Umbilical cord (tissue), 2 donors: ENCODE results near the gene MAPK11. TPM values are rescaled to one million over a fixed set of nuclear protein-coding genes. Genes with fewer than 3 reads are reported as not detected.
"Not testable (repeated sequence)": the region's sequence is repeated elsewhere in the genome, so short reads cannot be mapped to it uniquely, and the experiment has no call there.

Experiments used
- DNase-seq: peaks from one replicate; pipeline ENCODE4 v3.0.0-alpha.2; 2015; ENCODE audit warnings: low spot score
- total RNA-seq: library from RNA; depleted of rRNA; stranded (reverse); fragments of >200 nt; gene quantifications from one replicate; pipeline ENCODE4 v1.2.3, GENCODE V29; 2014; ENCODE audit warnings: low replicate concordance; ENCODE audit not compliant: insufficient read depth

Gene MAPK11
- total RNA-seq, 1 donor from 2014 or later: 4.3 TPM

DNA sequence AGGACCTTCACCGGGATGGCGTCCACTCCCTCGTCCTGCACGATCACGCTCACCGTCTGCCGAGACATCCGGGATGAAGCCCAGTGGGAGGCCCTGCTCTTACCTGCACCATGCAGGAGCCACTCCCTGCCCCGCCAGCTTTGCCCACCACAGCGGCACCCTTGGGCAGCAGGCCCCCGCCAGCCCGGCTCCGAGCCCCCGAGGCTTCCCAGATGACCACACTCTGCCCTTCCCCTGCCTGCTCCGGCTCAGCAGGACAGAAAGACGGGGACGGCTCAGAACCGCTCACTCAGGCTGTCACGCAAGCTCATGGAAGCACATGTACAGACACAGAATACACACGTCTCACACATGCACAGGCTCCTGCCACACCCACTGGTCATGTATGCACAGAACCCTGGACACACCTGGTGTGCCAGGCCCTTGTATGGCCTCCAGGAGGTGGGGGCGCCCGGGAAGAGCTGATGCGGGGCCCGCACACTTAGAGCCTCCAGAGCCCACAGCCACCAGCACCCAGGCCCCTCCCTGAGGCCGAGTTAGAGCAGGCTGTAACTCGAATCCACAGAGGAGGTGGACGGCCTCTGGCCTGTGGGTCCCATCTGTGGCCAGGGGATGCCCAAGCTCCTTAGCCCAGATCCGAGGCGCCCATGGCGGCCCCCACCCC is 8.9 kb upstream of the MAPK11 start:
- DNase-seq: no peak

GRCh38 chr22:50278461-50278860 is 8.3 kb upstream of the MAPK11 start:
- DNase-seq: no peak

DNA sequence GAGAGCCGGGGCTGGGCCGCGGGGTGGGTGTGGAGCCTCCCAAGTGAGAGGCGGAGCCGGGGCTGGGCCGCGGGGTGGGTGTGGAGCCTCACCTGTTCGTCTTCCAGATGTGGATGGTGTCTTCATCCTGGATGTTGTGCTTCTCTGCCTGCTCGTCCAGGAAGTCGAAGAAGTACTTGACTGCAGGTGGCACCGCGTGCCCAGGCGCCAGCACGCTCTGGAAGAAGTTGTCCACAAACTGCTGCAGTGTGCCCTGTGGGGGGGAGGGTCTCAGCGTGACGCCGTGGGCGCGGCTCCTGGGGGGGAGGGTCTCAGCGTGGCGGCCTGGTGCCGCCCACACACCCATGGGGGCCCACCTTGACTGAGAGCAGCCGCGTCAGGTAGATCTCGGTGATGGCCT is 7.6 kb upstream of the MAPK11 start:
- DNase-seq: no peak

DNA sequence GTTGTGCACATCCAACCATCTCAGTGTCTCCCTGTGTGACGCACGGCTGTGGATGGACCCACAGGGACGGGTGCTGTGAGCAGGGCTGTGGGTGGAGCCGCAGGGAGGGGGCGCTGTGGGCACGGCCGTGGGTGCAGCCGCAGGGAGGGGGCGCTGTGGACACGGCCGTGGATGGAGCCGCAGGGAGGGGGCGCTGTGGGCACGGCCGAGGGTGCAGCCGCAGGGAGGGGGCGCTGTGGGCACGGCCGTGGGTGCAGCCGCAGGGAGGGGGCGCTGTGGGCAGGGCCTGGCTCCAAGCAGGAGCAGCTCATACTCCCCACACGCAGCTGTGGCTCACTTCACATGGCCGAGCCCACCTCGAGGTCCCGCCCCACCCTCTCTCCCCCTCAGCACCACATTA is 6.0 kb upstream of the MAPK11 start:
- no peak for DNase-seq

GRCh38 chr22:50275181-50276055 is 5.2 kb upstream of the MAPK11 start:
- DNase-seq: no peak

DNA sequence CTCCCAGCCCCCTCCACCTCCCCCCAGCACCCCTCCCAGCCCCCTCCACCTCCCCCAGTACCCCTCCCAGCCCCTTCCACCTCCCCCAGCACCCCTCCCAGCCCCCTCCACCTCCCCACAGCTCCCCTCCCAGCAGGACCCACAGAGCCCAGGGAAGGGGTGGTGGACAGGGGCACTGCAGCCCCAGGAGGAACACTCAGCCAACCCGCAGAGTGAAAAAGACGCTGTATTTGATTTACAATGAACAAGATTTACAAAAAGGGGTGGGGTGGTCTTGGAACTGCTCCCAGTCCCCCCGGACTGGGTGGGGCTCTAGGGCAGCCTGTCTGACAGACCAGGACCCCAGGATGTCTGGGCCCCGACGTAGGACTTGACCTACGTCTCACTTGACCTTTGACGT is 4.6 kb upstream of the MAPK11 start:
- DNase-seq: no peak

DNA sequence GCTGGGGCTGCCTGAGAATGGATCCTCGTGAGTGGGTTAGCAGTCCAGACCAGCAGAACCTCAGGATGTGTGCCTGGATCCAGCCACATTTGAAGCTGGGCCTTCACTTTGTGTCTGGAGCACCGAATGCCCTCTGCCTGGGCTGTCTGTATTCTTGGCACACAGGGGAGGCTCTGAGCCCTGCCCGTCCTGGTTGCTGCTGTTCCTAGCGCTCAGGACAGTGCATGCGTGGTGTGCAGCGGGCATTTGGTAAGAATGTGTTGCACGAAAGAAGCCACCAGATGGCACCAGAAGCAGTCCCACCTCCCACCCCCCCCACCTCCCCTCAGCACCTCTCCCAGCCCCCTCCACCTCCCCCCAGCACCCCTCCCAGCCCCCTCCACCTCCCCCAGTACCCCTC is 4.1 kb upstream of the MAPK11 start:
- no peak for DNase-seq

- DNase-seq: not testable (repeated sequence)
These were observed 3.6 kb upstream of the MAPK11 start for GRCh38 chr22:50273781-50274180.

- not testable (repeated sequence) for DNase-seq
These were observed 3.2 kb upstream of the MAPK11 start for GRCh38 chr22:50273352-50273751.

- DNase-seq: no peak
These were observed 2.0 kb upstream of the MAPK11 start for GRCh38 chr22:50272044-50272802.

- peak; percentile 73 for DNase-seq
These were observed 1.4 kb upstream of the MAPK11 start for GRCh38 chr22:50271519-50271970.

DNA sequence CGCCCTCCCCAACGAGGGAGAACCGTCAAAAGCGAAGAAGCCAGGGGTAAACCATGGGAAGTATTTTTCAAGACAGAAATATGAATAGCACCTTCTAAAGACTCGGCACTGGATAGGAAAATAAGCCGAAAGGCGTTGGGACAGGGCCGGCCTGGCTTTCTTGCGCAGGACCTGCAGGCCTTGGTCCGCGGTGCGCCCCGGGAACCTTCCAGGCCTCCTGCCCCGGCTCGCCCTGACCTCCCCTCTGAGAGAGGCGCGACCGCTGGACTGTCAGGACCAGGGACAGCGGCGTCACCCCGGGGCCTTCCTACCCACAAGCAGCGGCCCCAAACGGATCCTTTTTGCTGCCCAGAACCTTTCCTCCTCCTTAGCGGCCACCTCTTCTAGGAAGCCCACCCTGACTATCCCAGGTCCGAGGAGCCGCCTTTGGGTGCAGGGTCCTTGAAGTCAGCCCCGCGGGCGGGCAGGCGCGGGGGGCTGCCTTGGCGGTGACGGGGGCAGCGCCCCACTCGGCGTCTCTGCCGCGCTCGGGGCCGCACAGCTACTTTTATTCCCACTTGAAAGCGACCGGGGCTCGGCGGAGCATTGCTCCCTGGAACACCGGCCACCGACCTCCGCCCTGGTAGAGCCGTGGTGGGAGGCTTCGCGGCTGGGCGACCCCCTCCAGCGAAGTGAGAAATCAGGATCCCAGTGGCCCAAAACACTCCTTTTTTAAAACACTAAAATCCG is 650 bp upstream of the MAPK11 start:
- peak; percentile 70 for DNase-seq

DNA sequence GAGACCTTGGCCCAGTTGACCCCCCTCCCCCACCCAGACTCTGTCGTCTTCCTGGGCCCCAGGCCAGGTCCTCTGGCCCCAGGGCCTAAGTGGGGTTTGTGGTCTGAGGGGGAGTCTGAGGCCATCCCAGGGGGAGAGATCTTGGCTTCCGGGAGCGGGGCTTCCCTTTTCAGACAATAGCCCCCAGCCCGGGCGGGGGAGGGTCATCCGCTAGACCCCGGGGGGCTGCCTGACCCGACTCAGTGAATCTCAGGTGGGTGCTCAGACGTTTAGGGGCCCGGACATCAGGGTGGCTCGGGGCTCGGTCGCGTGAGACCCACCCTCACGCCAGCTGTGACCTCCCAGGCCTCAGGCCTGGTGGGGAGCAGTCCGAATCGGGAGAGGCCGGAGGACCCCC is 609 bp downstream of the MAPK11 start:
- no peak for DNase-seq

GRCh38 chr22:50268655-50269113 is 1.5 kb downstream of the MAPK11 start:
- no peak for DNase-seq

DNA sequence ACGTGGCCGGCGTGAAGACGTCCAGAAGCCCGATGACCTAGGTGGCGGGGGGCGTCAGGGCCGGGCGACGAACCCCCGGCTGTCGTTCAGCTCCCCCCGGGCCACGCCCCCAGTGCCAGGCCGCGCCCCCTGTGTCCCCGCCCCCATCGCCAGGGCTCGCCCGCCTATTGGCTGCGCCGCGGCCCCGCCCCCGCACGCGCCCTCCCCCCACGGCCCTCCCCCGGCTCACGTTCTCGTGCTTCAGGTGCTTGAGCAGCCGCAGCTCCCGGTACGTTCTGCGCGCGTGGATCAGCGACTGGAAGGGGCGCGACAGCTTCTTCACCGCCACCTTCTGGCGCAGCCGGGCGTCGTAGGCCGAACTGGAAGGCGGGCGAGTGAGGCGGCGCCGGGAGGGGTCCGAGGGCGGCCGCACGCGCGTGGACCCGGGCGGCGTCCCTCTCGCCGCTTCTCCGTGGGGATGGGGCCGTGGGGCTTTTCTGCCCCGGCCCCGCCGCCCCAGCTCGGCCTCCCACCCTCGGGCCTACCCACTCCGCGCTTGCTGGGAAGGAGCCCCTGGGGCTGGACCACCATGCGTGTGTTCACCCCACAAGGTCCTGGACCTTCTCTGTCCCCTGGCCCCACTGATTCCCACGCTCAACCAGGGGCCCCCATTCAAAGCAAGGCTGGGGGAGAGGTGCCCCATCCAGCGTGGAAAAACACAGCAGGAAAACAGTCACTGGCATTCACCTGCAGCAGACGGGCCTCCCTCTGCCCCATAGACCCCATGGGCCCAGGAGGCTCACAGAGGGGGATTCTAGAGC is 2.4 kb downstream of the MAPK11 start:
- DNase-seq: no peak

DNA sequence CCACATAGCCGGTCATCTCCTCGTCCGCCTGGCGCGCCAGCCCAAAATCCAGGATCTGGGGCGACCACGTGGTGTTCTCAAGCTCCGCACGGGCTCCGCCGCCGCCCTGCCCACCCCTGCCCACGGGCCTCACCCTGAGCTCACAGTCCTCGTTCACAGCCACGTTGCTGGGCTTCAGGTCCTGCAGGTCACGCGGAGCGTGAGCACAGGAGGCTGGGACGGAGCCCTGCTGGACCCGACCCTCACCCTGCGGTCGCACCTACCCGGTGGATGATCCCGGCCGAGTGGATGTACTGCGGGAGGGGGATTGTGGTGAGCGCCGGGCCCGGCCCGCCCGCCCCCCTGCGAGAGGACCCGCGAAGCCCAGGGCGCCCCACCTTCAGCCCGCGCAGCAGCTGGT is 3.2 kb downstream of the MAPK11 start:
- no peak for DNase-seq

DNA sequence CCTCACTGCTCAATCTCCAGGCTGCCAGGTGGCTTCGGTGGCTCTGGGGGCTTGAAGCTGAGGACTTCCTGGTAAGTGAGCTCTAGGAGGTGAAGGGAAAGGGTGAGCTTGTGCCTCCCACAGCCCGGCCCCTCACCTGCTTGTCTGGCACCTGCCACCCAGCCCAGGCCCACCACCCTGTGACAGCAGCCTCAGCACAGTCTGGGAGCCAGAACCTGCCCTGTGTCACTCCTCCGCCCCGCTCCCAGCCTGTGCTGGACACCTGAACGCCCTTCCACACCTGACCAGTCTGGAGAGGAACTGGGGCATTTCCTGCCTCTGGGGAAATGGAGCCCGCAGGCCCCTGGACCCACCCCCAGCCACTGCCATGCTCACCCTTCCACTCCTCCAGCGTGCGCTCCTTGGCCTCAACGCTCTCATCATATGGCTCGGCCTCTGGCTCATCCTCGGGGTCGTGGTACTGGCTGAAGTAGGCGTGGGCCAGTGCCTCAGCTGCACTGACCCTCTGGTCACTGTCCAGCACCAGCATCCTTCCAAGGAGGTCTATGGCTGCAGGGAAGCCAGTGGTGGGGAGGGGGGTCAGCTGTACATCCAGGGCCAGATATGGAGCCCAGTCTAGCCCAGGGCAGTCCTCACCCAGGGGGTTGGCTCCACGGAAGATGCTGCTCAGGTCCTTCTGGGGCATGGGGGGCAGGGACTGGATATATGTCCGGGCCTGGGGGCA is 5.1 kb downstream of the MAPK11 start:
- no peak for DNase-seq

DNA sequence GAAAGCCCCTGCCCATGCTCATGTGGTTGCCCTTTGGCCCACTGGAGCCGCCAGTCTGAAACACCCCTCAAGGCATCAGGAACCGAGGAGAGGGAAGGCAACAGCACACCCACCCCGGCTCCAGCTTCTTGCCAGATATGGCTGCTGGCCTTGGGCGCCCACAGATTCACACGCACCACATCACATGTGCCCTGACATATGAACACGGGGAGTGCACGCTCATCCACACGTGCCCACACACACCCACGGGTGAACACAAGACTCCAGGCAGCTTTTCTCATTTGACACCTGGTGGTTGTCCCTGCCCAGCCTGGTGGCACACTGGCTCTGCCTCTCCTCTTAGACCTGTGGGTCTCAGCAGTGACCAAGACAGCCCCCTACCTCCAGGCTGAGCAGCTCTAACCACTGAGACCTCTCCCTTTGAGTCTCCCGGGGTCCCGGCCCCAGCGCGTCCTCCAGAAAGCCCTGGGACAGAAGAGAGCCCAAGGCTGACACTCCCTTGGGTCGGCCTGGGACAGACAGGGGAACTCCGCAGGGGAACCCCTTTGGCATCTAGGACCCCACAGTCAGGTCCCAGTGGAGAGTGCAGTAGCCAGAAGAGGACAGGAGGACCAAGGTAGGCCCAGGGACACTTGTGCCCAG is 6.0 kb downstream of the MAPK11 start:
- no peak for DNase-seq

GRCh38 chr22:50262973-50263617 is 7.1 kb downstream of the MAPK11 start:
- DNase-seq: no peak
